GM21367 (cell line): ENCODE data around the gene PACSIN2.
"Not testable (repeated sequence)": the region's sequence is repeated elsewhere in the genome, so short reads cannot be mapped to it uniquely, and the experiment has no call there.

Experiments
- ATAC-seq: cut with Tn5 transposase; IDR thresholded peaks from one replicate; pipeline ENCODE4 v1.9.1; 2021; ENCODE audit not compliant: unreplicated experiment

Gene PACSIN2

GRCh38 chr22:42947211-42947990, 67.5 kb downstream of the PACSIN2 start:
- no peak for ATAC-seq

GRCh38 chr22:42946546-42947198, 68.3 kb downstream of the PACSIN2 start:
- ATAC-seq, result no peak

GRCh38 chr22:42945736-42946135, 69.2 kb downstream of the PACSIN2 start:
- ATAC-seq, result no peak

- no peak for ATAC-seq
Measured at GRCh38 chr22:42945027-42945426, 69.9 kb downstream of the PACSIN2 start.

GRCh38 chr22:42944409-42944808, 70.5 kb downstream of the PACSIN2 start:
- ATAC-seq, result no peak

- no peak for ATAC-seq
Measured at GRCh38 chr22:42943981-42944380, 71.0 kb downstream of the PACSIN2 start.

GRCh38 chr22:42942351-42942750, 72.6 kb downstream of the PACSIN2 start:
- no peak for ATAC-seq

GRCh38 chr22:42939941-42940653, 74.9 kb downstream of the PACSIN2 start:
- ATAC-seq, result no peak

GRCh38 chr22:42939451-42939881, 75.5 kb downstream of the PACSIN2 start:
- no peak for ATAC-seq

GRCh38 chr22:42938976-42939375, 76.0 kb downstream of the PACSIN2 start:
- no peak for ATAC-seq

GRCh38 chr22:42938449-42938848, 76.5 kb downstream of the PACSIN2 start:
- no peak for ATAC-seq

- no peak for ATAC-seq
Measured at GRCh38 chr22:42937164-42937843, 77.6 kb downstream of the PACSIN2 start.

- not testable (repeated sequence) for ATAC-seq
Measured at GRCh38 chr22:42936680-42937079, 78.3 kb downstream of the PACSIN2 start.

GRCh38 chr22:42934338-42934737, 80.6 kb downstream of the PACSIN2 start:
- no peak for ATAC-seq

GRCh38 chr22:42933485-42934091, 81.4 kb downstream of the PACSIN2 start:
- ATAC-seq, result peak; percentile 35

GRCh38 chr22:42932857-42933484, 82.0 kb downstream of the PACSIN2 start:
- no peak for ATAC-seq

GRCh38 chr22:42932197-42932519, 82.8 kb downstream of the PACSIN2 start:
- no peak for ATAC-seq

- ATAC-seq, result no peak
Measured at GRCh38 chr22:42931421-42932196, 83.3 kb downstream of the PACSIN2 start.

GRCh38 chr22:42930810-42931420, 84.0 kb downstream of the PACSIN2 start:
- no peak for ATAC-seq
